AG10803 (cell line): ENCODE results near the gene HEATR3.

Experiments
- DNase-seq: peaks from one replicate; pipeline ENCODE4 v3.0.0; 2010; ENCODE audit warnings: low read depth
- H3K4me3 ChIP-seq: 2 replicates; pipeline ENCODE4 v1.5.1; 2011; ENCODE audit warnings: mild to moderate bottlenecking, low read length, control low read depth
- CTCF ChIP-seq: conservative IDR thresholded peaks from 2 replicates; pipeline ENCODE4 v1.5.1; 2011; ENCODE audit warnings: mild to moderate bottlenecking, low read length, control low read depth, inconsistent platforms

Gene HEATR3

GRCh38 chr16:50040018-50040417, 25.8 kb upstream of the HEATR3 start:
- DNase-seq = no peak
- H3K4me3 ChIP-seq = no peak overlapping the region
- TF ChIP-seq CTCF = no peak

GRCh38 chr16:50040710-50041109, 25.1 kb upstream of the HEATR3 start:
- DNase-seq = no peak
- no peak overlapping the region for H3K4me3 ChIP-seq
- no peak for TF ChIP-seq CTCF

DNA sequence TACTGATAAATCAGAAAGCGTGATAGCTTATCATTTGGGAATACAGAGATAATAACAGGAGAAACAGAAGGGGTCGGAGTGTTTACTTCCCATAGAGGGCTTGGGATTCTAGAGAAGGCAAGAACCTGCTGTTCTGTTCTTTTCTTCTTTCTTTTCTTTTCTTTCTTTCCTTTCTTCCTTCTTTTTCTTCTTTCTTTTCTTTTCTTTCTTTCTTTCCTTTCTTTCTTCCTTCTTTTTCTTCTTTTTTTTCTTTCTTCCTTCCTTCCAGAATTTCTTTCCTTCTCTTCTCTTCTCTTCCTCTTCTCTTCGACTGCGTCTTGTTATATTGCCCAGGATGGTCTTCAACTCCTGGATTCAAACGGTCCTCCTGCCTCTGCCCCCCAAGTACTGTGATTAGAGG, 22.4 kb upstream of the HEATR3 start:
- no peak overlapping the region for H3K4me3 ChIP-seq
- no peak for TF ChIP-seq CTCF
- no peak for DNase-seq

DNA sequence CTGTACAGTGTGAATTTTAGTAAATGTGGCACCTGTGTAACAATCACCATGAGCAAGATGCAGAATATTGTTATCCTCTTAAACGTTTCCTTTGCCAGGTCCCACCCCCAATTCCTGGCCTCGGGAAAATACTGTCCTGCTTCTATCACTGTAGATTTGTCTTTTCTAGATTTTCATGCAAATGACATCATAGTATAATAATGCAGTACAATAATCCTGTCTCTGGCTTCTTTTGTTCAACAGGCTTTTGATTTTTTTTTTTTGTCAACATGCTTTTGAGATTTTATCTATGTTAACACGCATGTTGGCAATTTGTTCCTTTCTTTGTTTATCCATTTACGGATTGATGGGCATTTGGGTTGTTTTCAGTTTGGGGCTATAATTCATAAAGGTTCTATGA, 20.4 kb upstream of the HEATR3 start:
- H3K4me3 ChIP-seq = no peak overlapping the region
- no peak for DNase-seq
- TF ChIP-seq CTCF = no peak

GRCh38 chr16:50046853-50047252, 18.9 kb upstream of the HEATR3 start:
- TF ChIP-seq CTCF = no peak
- H3K4me3 ChIP-seq = no peak overlapping the region
- DNase-seq = no peak

GRCh38 chr16:50047864-50048263, 17.9 kb upstream of the HEATR3 start:
- no peak overlapping the region for H3K4me3 ChIP-seq
- no peak for DNase-seq
- no peak for TF ChIP-seq CTCF

- TF ChIP-seq CTCF = no peak
- H3K4me3 ChIP-seq = no peak overlapping the region
- DNase-seq = peak; percentile 47
Measured at GRCh38 chr16:50050802-50051201, 15.0 kb upstream of the HEATR3 start.
